Astrocyte (in vitro differentiated cells and primary cell): Measurements from ENCODE around the gene TIMM13. TPM values are rescaled to one million over a fixed set of nuclear protein-coding genes. Genes with fewer than 3 reads are reported as not detected.

Source experiments
- DNase-seq: peaks from one replicate; pipeline ENCODE4 v3.0.0-alpha.2; 2010; ENCODE audit warnings: low read depth
- FAIRE-seq: peaks from 2 replicates; lab custom pipeline; 2011; peaks lifted over from hg19 to GRCh38; lab: Jason Lieb, UNC
- H2AFZ ChIP-seq: 2 replicates; pipeline ENCODE4 v1.6.0; 2012; ENCODE audit warnings: low read depth, low read length, inconsistent platforms
- H3K27ac ChIP-seq: 2 replicates; pipeline ENCODE4 v1.5.1; 2011; ENCODE audit warnings: low read depth, low read length, inconsistent platforms
- H3K27me3 ChIP-seq: 2 replicates; pipeline ENCODE4 v1.6.0; 2011; ENCODE audit warnings: low read length, inconsistent platforms; ENCODE audit not compliant: insufficient read depth
- H3K36me3 ChIP-seq: 2 replicates; pipeline ENCODE4 v1.5.1; 2011; ENCODE audit warnings: low read length, inconsistent platforms; ENCODE audit not compliant: insufficient read depth
- H3K4me1 ChIP-seq: 2 replicates; pipeline ENCODE4 v1.5.1; 2011; ENCODE audit warnings: low read length, inconsistent platforms; ENCODE audit not compliant: insufficient read depth
- H3K4me2 ChIP-seq: 2 replicates; pipeline ENCODE4 v1.6.0; 2012; ENCODE audit warnings: low read length, inconsistent platforms
- H3K4me3 ChIP-seq: 2 replicates; pipeline ENCODE4 v1.5.1; 2011; ENCODE audit warnings: low read depth, mild to moderate bottlenecking, low read length, inconsistent platforms; ENCODE audit not compliant: insufficient read depth
- H3K79me2 ChIP-seq: 2 replicates; pipeline ENCODE4 v1.6.0; 2012; ENCODE audit warnings: mild to moderate bottlenecking, low read length, inconsistent platforms; ENCODE audit not compliant: insufficient read depth
- H3K9ac ChIP-seq: 2 replicates; pipeline ENCODE4 v1.6.0; 2012; ENCODE audit warnings: mild to moderate bottlenecking, low read length, inconsistent platforms
- H3K9me3 ChIP-seq: 2 replicates; pipeline ENCODE4 v1.5.1; 2012; ENCODE audit warnings: low read depth, mild to moderate bottlenecking, low read length, inconsistent platforms; ENCODE audit not compliant: insufficient read depth
- H4K20me1 ChIP-seq: 2 replicates; pipeline ENCODE4 v1.6.0; 2012; ENCODE audit warnings: low read length, inconsistent platforms; ENCODE audit not compliant: insufficient read depth
- H3K27ac Mint-ChIP-seq: one replicate; pipeline ENCODE4 v1.8.0; 2021; ENCODE audit warnings: mild to moderate bottlenecking, mixed read lengths; ENCODE audit not compliant: unreplicated experiment
- H3K27me3 Mint-ChIP-seq: one replicate; pipeline ENCODE4 v1.8.0; 2021; ENCODE audit warnings: low read depth, mixed read lengths; ENCODE audit not compliant: unreplicated experiment
- H3K36me3 Mint-ChIP-seq: one replicate; pipeline ENCODE4 v1.8.0; 2021; ENCODE audit warnings: low read depth, mixed read lengths; ENCODE audit not compliant: unreplicated experiment
- H3K4me1 Mint-ChIP-seq: one replicate; pipeline ENCODE4 v1.8.0; 2021; ENCODE audit warnings: low read depth, mixed read lengths; ENCODE audit not compliant: unreplicated experiment
- H3K4me3 Mint-ChIP-seq: one replicate; pipeline ENCODE4 v1.8.0; 2021; ENCODE audit warnings: mild to moderate bottlenecking, moderate library complexity, mixed read lengths; ENCODE audit not compliant: unreplicated experiment
- H3K9me3 Mint-ChIP-seq: one replicate; pipeline ENCODE4 v1.8.0; 2021; ENCODE audit warnings: mild to moderate bottlenecking, mixed read lengths; ENCODE audit not compliant: unreplicated experiment
- CTCF ChIP-seq: IDR thresholded peaks from 2 replicates; pipeline ENCODE4 v1.5.1; 2011; ENCODE audit warnings: low read depth, mild to moderate bottlenecking, inconsistent platforms, low read length, moderate library complexity; ENCODE audit not compliant: insufficient read depth
- EZH2 ChIP-seq: IDR thresholded peaks from 2 replicates; pipeline ENCODE4 v1.6.1; 2012; ENCODE audit warnings: mild to moderate bottlenecking, low read length, inconsistent platforms; ENCODE audit not compliant: insufficient read depth
- total RNA-seq: library from RNA; stranded (reverse); gene quantifications from 2 replicates; pipeline ENCODE4 v1.2.1, GENCODE V29; 2021

The TIMM13 gene
- total RNA-seq, 1 donor from 2014 or later: 105 TPM

- H3K27me3 Mint-ChIP-seq: no peaks in the 10 kb centered on the region
- H3K4me1 Mint-ChIP-seq: no peaks in the 10 kb centered on the region
- Histone ChIP-seq H4K20me1 (peaks cover 18% of the 10 kb centered on the region), H3K27me3 (no peaks in the 10 kb centered on the region), H3K4me1 (no peaks in the 10 kb centered on the region), H3K4me3 (no peak overlapping the region), H3K4me2 (no peak overlapping the region), H3K9ac (no peak overlapping the region), H3K79me2 (peaks cover 21% of the 10 kb centered on the region), H3K27ac (no peak overlapping the region), H3K36me3 (peaks cover 5% of the 10 kb centered on the region), H2AFZ (no peak overlapping the region), H3K9me3 (no peaks in the 10 kb centered on the region)
- FAIRE-seq (no peak), DNase-seq (no peak)
- no peak for TF ChIP-seq CTCF
- TF ChIP-seq EZH2: no peak
- peaks cover 4% of the 10 kb centered on the region for H3K36me3 Mint-ChIP-seq
- no peak overlapping the region for H3K27ac Mint-ChIP-seq
- H3K4me3 Mint-ChIP-seq: no peak overlapping the region
- no peaks in the 10 kb centered on the region for H3K9me3 Mint-ChIP-seq
These were observed 6.9 kb upstream of the TIMM13 start for GRCh38 chr19:2434267-2434666.

GRCh38 chr19:2433854-2434253 lies 6.5 kb upstream of the TIMM13 start:
- Histone ChIP-seq H3K4me3 (no peak overlapping the region), H3K79me2 (peaks cover 17% of the 10 kb centered on the region), H3K27ac (no peak overlapping the region), H4K20me1 (peaks cover 16% of the 10 kb centered on the region), H3K4me1 (no peaks in the 10 kb centered on the region), H3K27me3 (no peaks in the 10 kb centered on the region), H3K4me2 (no peak overlapping the region), H3K9me3 (no peaks in the 10 kb centered on the region), H3K9ac (no peak overlapping the region), H3K36me3 (peaks cover 5% of the 10 kb centered on the region), H2AFZ (no peak overlapping the region)
- Mint-ChIP-seq H3K4me1 (no peaks in the 10 kb centered on the region), H3K27ac (no peak overlapping the region), H3K4me3 (no peak overlapping the region), H3K9me3 (no peaks in the 10 kb centered on the region), H3K36me3 (peaks cover 4% of the 10 kb centered on the region), H3K27me3 (no peaks in the 10 kb centered on the region)
- FAIRE-seq (no peak), DNase-seq (no peak)
- no peak for TF ChIP-seq CTCF
- TF ChIP-seq EZH2: no peak

GRCh38 chr19:2432131-2432848 lies 4.9 kb upstream of the TIMM13 start:
- no peak overlapping the region for H3K9ac ChIP-seq
- H3K79me2 ChIP-seq: peaks cover 6% of the 10 kb centered on the region
- TF ChIP-seq EZH2: no peak
- no peak for TF ChIP-seq CTCF
- H3K9me3 Mint-ChIP-seq: no peaks in the 10 kb centered on the region
- no peak for FAIRE-seq
- H3K4me3 ChIP-seq: no peak overlapping the region
- H3K4me3 Mint-ChIP-seq: no peak overlapping the region
- peaks cover 4% of the 10 kb centered on the region for H3K36me3 Mint-ChIP-seq
- H3K4me2 ChIP-seq: no peak overlapping the region
- H3K9me3 ChIP-seq: no peaks in the 10 kb centered on the region
- no peak overlapping the region for H3K27ac ChIP-seq
- H3K36me3 ChIP-seq: peaks cover 5% of the 10 kb centered on the region
- H3K27ac Mint-ChIP-seq: no peak overlapping the region
- H3K4me1 Mint-ChIP-seq: peaks cover 2% of the 10 kb centered on the region
- H4K20me1 ChIP-seq: peaks cover 13% of the 10 kb centered on the region
- no peak overlapping the region for H2AFZ ChIP-seq
- H3K27me3 Mint-ChIP-seq: no peaks in the 10 kb centered on the region
- no peaks in the 10 kb centered on the region for H3K27me3 ChIP-seq
- H3K4me1 ChIP-seq: peaks cover 6% of the 10 kb centered on the region
- DNase-seq: no peak
